Transverse colon (tissue), 4 donors: Measurements from ENCODE around the gene TTC1. TPM values are rescaled to one million over a fixed set of nuclear protein-coding genes. Genes with fewer than 3 reads are reported as not detected.
A peak's percentile ranks its signal among the peaks of the same experiment; 100 is the strongest.
"Not testable (repeated sequence)": the region's sequence is repeated elsewhere in the genome, so short reads cannot be mapped to it uniquely, and the experiment has no call there.

ENCODE experiments used
- DNase-seq: peaks from one replicate; pipeline ENCODE4 v3.0.0-alpha.2; 2019
- H3K27ac ChIP-seq, 4 donors: fragments of 200-600 bp; sonication (generic); 2 replicates each; pipeline ENCODE4 v1.5.1; 2016 to 2018; ENCODE audit warnings: inconsistent platforms in 4 of 4
- H3K27me3 ChIP-seq: fragments of 200-600 bp; sonication (generic); 2 replicates; pipeline ENCODE4 v1.5.1; 2017; ENCODE audit warnings: inconsistent platforms
- H3K36me3 ChIP-seq, 4 donors: fragments of 200-600 bp; sonication (generic); 2 replicates each; pipeline ENCODE4 v1.5.1; 2017 to 2019; ENCODE audit warnings: inconsistent platforms in 4 of 4
- H3K4me1 ChIP-seq, 4 donors: fragments of 200-600 bp; sonication (generic); 2 replicates each; pipeline ENCODE4 v1.5.1; 2017 to 2020; ENCODE audit warnings: inconsistent platforms in 4 of 4
- H3K4me3 ChIP-seq, 4 donors: fragments of 200-600 bp; sonication (generic); 1 replicate in 1 of 4; 2 replicates in 3 of 4; pipeline versions ENCODE4 v1.5.1 to v1.6.1; 2017 to 2019; ENCODE audit warnings: inconsistent platforms in 4 of 4
- H3K9me3 ChIP-seq, 2 donors: fragments of 200-600 bp; sonication (generic); 2 replicates each; pipeline ENCODE4 v1.5.1; 2017 to 2019; ENCODE audit warnings: inconsistent platforms in 2 of 2
- CTCF ChIP-seq, 5 experiments: fragments of 200-600 bp in 3 of 5; fragments of 450-650 bp in 2 of 5; sonication (generic) in 3 of 5; IDR thresholded peaks; 1 replicate in 2 of 5; 2 replicates in 3 of 5; pipeline ENCODE4 v1.5.1; 2016 to 2017; ENCODE audit warnings: antibody characterized with exemption in 5 of 5, inconsistent platforms in 3 of 5, mild to moderate bottlenecking in 2 of 5, moderate library complexity in 1 of 5
- EP300 ChIP-seq: sonication (generic); formaldehyde crosslinking; IDR thresholded peaks from one replicate; pipeline ENCODE4 v1.6.1; 2017; ENCODE audit warnings: antibody characterized with exemption, low read depth
- POLR2A ChIP-seq: fragments of 450-650 bp; IDR thresholded peaks from one replicate; pipeline ENCODE4 v1.6.1; 2016; ENCODE audit warnings: antibody characterized with exemption, mild to moderate bottlenecking, moderate library complexity
- POLR2AphosphoS5 ChIP-seq, 3 donors: sonication (generic); formaldehyde crosslinking; IDR thresholded peaks; one replicate each; pipeline ENCODE4 v1.6.1; 2016; ENCODE audit warnings: antibody characterized with exemption in 3 of 3
- WGBS, 2 donors: methylation state at CpG; one replicate each; pipeline ENCODE4 v1.1.5; 2018; ENCODE audit warnings: low coverage in 1 of 2; 5-methylcytosine and 5-hydroxymethylcytosine counted together
- in situ Hi-C, 4 donors: fragments of 200-750 bp; cut with MboI; loops; one replicate each; pipeline versions ENCODE4 v1.15.0 to v1.15.1; 2017; ENCODE audit warnings: low sequenced_read_pairs in 3 of 4, low pct_ligation_motif_present in 1 of 4, low pct_unique_long_range_greater_than_20kb in 1 of 4
- intact Hi-C: fragments of 100-400 bp; cut with DNase I; formaldehyde crosslinking; loops from one replicate; pipeline ENCODE4 v1.15.1; 2023; ENCODE audit warnings: low total_unique reads
- total RNA-seq, 4 donors: library from RNA; depleted of rRNA; stranded (reverse); fragments of >200 nt; gene quantifications; one replicate each; pipeline ENCODE4 v1.1.0, GENCODE V29; 2016

Gene TTC1
- total RNA-seq, 4 donors from 2014 or later = 5.8 to 42.2 (median 24.8) TPM

GRCh38 chr5:160064417-160064810, 55.5 kb downstream of the TTC1 start:
- Histone ChIP-seq H3K27ac (peak overlapping the region; percentile 73 to 85 (median 79)), H3K4me1 (peaks cover 0 to 31% (median 10%) of the 10 kb centered on the region in 4 donors), H3K27me3 (no peaks in the 10 kb centered on the region), H3K36me3 (peaks cover 0 to 6% (median 0%) of the 10 kb centered on the region in 4 donors), H3K4me3 (no peak overlapping the region), H3K9me3 (no peaks in the 10 kb centered on the region)
- peak; percentile 76 for DNase-seq
- WGBS, 2 donors = 67% methylated on average over 1 of the region's 1 CpG; no CpG with 5 or more reads in 1 of the 2 donors
- in situ Hi-C loops (no loop called here), intact Hi-C loops (no loop called here)
- TF ChIP-seq POLR2A (no peak), EP300 (no peak), CTCF (IDR thresholded peaks at IDR 0.05) (no peak), POLR2AphosphoS5 (IDR thresholded peaks at IDR 0.05) (no peak)

- peaks cover 0 to 31% (median 10%) of the 10 kb centered on the region in 4 donors for H3K4me1 ChIP-seq
- H3K27ac ChIP-seq = peak overlapping the region; percentile 73 to 85 (median 79)
- WGBS, 2 donors = 49 to 64% methylated on average over 3 to 9 of the region's 9 CpGs
- H3K36me3 ChIP-seq = peaks cover 0 to 6% (median 0%) of the 10 kb centered on the region in 4 donors
- in situ Hi-C loops = no loop called here
- intact Hi-C loops = no loop called here
- DNase-seq = peak; percentile 84
- no peaks in the 10 kb centered on the region for H3K27me3 ChIP-seq
- no peaks in the 10 kb centered on the region for H3K9me3 ChIP-seq
- TF ChIP-seq POLR2AphosphoS5 (IDR thresholded peaks at IDR 0.05) (peak; percentile 14 to 63 (median 40)), POLR2A (peak; percentile 41), CTCF (IDR thresholded peaks at IDR 0.05) (no peak), EP300 (no peak)
- H3K4me3 ChIP-seq = no peak overlapping the region
Measured at GRCh38 chr5:160064995-160065614, 56.2 kb downstream of the TTC1 start.

GRCh38 chr5:160069120-160069519, 60.2 kb downstream of the TTC1 start:
- H3K27me3 ChIP-seq, H3K9me3 ChIP-seq, H3K27ac ChIP-seq, in situ Hi-C loops, H3K4me3 ChIP-seq, DNase-seq, H3K36me3 ChIP-seq, intact Hi-C loops: not testable (repeated sequence)
- H3K4me1 ChIP-seq = peaks cover 0 to 34% (median 10%) of the 10 kb centered on the region in 4 donors
- WGBS, 2 donors = 92 to 100% methylated on average over 1 to 5 of the region's 5 CpGs

GRCh38 chr5:160071516-160071915, 62.6 kb downstream of the TTC1 start:
- Histone ChIP-seq H3K27me3 (no peaks in the 10 kb centered on the region), H3K4me3 (no peak overlapping the region), H3K4me1 (peaks cover 0 to 16% (median 2%) of the 10 kb centered on the region in 4 donors), H3K36me3 (no peaks in the 10 kb centered on the region), H3K9me3 (no peaks in the 10 kb centered on the region), H3K27ac (no peak overlapping the region)
- WGBS, 2 donors = 50 to 59% methylated on average over 6 to 8 of the region's 8 CpGs
- no peak for DNase-seq
- intact Hi-C loops (no loop called here), in situ Hi-C loops (no loop called here)
- TF ChIP-seq EP300 (no peak), POLR2A (no peak), CTCF (IDR thresholded peaks at IDR 0.05) (no peak), POLR2AphosphoS5 (IDR thresholded peaks at IDR 0.05) (no peak)

GRCh38 chr5:160071916-160072315, 63.0 kb downstream of the TTC1 start:
- H3K4me1 ChIP-seq = peaks cover 0 to 12% (median under 1%) of the 10 kb centered on the region in 4 donors
- in situ Hi-C loops = no loop called here
- intact Hi-C loops = no loop called here
- WGBS, 2 donors = 41 to 50% methylated on average over 2 of the region's 2 CpGs
- H3K36me3 ChIP-seq = no peaks in the 10 kb centered on the region
- no peak for DNase-seq
- H3K27me3 ChIP-seq = no peaks in the 10 kb centered on the region
- no peak for TF ChIP-seq POLR2A
- TF ChIP-seq POLR2AphosphoS5 (IDR thresholded peaks at IDR 0.05) = no peak
- TF ChIP-seq CTCF (IDR thresholded peaks at IDR 0.05) = no peak
- TF ChIP-seq EP300 = no peak
- no peaks in the 10 kb centered on the region for H3K9me3 ChIP-seq
- no peak overlapping the region for H3K4me3 ChIP-seq
- no peak overlapping the region for H3K27ac ChIP-seq
